H9 (cell line): ENCODE measurements around the gene AP2A2. TPM values are rescaled to one million over a fixed set of nuclear protein-coding genes. Genes with fewer than 3 reads are reported as not detected.

Experiments used
- DNase-seq: peaks from one replicate; pipeline ENCODE4 v3.0.0-alpha.2; 2017
- H2AFZ ChIP-seq: one replicate; pipeline ENCODE4 v1.6.1; 2013; ENCODE audit warnings: mild to moderate bottlenecking, low read length, control low read depth, moderate library complexity
- H2AK5ac ChIP-seq: 2 replicates; pipeline ENCODE4 v1.6.1; 2013; ENCODE audit warnings: low read length, control low read depth, mixed read lengths; ENCODE audit not compliant: insufficient read length
- H2BK120ac ChIP-seq: one replicate; pipeline ENCODE4 v1.6.1; 2013; ENCODE audit warnings: low read depth, mild to moderate bottlenecking, low read length, control low read depth, inconsistent platforms; ENCODE audit not compliant: poor library complexity, severe bottlenecking
- H2BK12ac ChIP-seq: 2 replicates; pipeline ENCODE4 v1.6.1; 2013; ENCODE audit warnings: low read length, control low read depth, mixed read lengths, low read depth; ENCODE audit not compliant: insufficient read length
- H2BK15ac ChIP-seq: 2 replicates; pipeline ENCODE4 v1.6.1; 2013; ENCODE audit warnings: low read depth, low read length, control low read depth
- H2BK20ac ChIP-seq: one replicate; pipeline ENCODE4 v1.6.1; 2013; ENCODE audit warnings: low read depth, mild to moderate bottlenecking, low read length, control low read depth, inconsistent platforms; ENCODE audit not compliant: poor library complexity, severe bottlenecking
- H2BK5ac ChIP-seq: 2 replicates; pipeline ENCODE4 v1.6.1; 2013; ENCODE audit warnings: low read length, control low read depth, mixed read lengths; ENCODE audit not compliant: insufficient read length
- H3K14ac ChIP-seq: 2 replicates; pipeline ENCODE4 v1.6.1; 2013; ENCODE audit warnings: low read length, control low read depth; ENCODE audit not compliant: insufficient read depth
- H3K18ac ChIP-seq: 2 replicates; pipeline ENCODE4 v1.6.1; 2013; ENCODE audit warnings: low read depth, mild to moderate bottlenecking, mixed read lengths, low read length, control low read depth; ENCODE audit not compliant: insufficient read length
- H3K23ac ChIP-seq: 2 replicates; pipeline ENCODE4 v1.6.1; 2013; ENCODE audit warnings: low read length, control low read depth, mixed read lengths, low read depth; ENCODE audit not compliant: insufficient read length
- H3K23me2 ChIP-seq: 2 replicates; pipeline ENCODE4 v1.6.1; 2013; ENCODE audit warnings: low read depth, mild to moderate bottlenecking, mixed read lengths, low read length, control low read depth; ENCODE audit not compliant: insufficient read length, poor library complexity, severe bottlenecking
- H3K27ac ChIP-seq: 2 replicates; pipeline ENCODE4 v1.5.1; 2013; ENCODE audit warnings: low read length, control low read depth, mixed read lengths, low read depth; ENCODE audit not compliant: insufficient read length
- H3K27me3 ChIP-seq: 2 replicates; pipeline ENCODE4 v1.6.1; 2013; ENCODE audit warnings: low read length, control low read depth, inconsistent platforms; ENCODE audit not compliant: insufficient read depth
- H3K4ac ChIP-seq: 2 replicates; pipeline ENCODE4 v1.6.1; 2013; ENCODE audit warnings: low read depth, mild to moderate bottlenecking, control low read depth, inconsistent platforms, low read length, moderate library complexity
- H3K4me1 ChIP-seq: 2 replicates; pipeline ENCODE4 v1.6.1; 2013; ENCODE audit warnings: low read length, control low read depth, inconsistent platforms; ENCODE audit not compliant: insufficient read depth
- H3K4me2 ChIP-seq: 2 replicates; pipeline ENCODE4 v1.6.1; 2013; ENCODE audit warnings: low read length, control low read depth, mixed read lengths; ENCODE audit not compliant: insufficient read length, insufficient read depth
- H3K56ac ChIP-seq: 2 replicates; pipeline ENCODE4 v1.6.1; 2013; ENCODE audit warnings: low read depth, mild to moderate bottlenecking, mixed read lengths, low read length, control low read depth; ENCODE audit not compliant: insufficient read length
- H3K79me1 ChIP-seq: 2 replicates; pipeline ENCODE4 v1.6.1; 2013; ENCODE audit warnings: low read depth, mild to moderate bottlenecking, moderate library complexity, low read length, control low read depth, inconsistent platforms; ENCODE audit not compliant: insufficient read depth, poor library complexity, severe bottlenecking
- H3K79me2 ChIP-seq: 2 replicates; pipeline ENCODE4 v1.6.1; 2013; ENCODE audit warnings: low read length, control low read depth, inconsistent platforms; ENCODE audit not compliant: insufficient read depth
- H3K9ac ChIP-seq: 2 replicates; pipeline ENCODE4 v1.6.1; 2013; ENCODE audit warnings: low read length, control low read depth, mixed read lengths; ENCODE audit not compliant: insufficient read length; ENCODE audit errors: extremely low read depth
- H3K9me3 ChIP-seq: one replicate; pipeline ENCODE4 v1.6.1; 2013; ENCODE audit warnings: low read depth, low read length, inconsistent platforms; ENCODE audit not compliant: control insufficient read depth
- H3T11ph ChIP-seq: one replicate; pipeline ENCODE4 v1.6.1; 2013; ENCODE audit warnings: mild to moderate bottlenecking, low read length, control low read depth, inconsistent platforms
- H4K20me1 ChIP-seq: one replicate; pipeline ENCODE4 v1.6.1; 2013; ENCODE audit not compliant: control insufficient read depth, insufficient read length, insufficient read depth
- H4K5ac ChIP-seq: 2 replicates; pipeline ENCODE4 v1.6.1; 2013; ENCODE audit warnings: low read depth, mild to moderate bottlenecking, mixed read lengths, low read length, control low read depth; ENCODE audit not compliant: insufficient read length
- H4K8ac ChIP-seq: replicated peaks from 2 replicates; pipeline ENCODE4 v1.6.1; 2013; ENCODE audit warnings: low read length, control low read depth, mixed read lengths, low read depth; ENCODE audit not compliant: insufficient read length
- H4K91ac ChIP-seq: 2 replicates; pipeline ENCODE4 v1.6.1; 2013; ENCODE audit warnings: low read depth, mild to moderate bottlenecking, moderate library complexity, mixed read lengths, low read length, control low read depth; ENCODE audit not compliant: insufficient read length
- H3K27ac Mint-ChIP-seq, 3 experiments: 2 replicates in 2 of 3; 3 replicates in 1 of 3; pipeline ENCODE4 v1.8.0; 2020 to 2021; ENCODE audit warnings: mixed read lengths in 3 of 3, mild to moderate bottlenecking in 1 of 3, moderate library complexity in 1 of 3
- H3K27me3 Mint-ChIP-seq: 2 replicates; pipeline ENCODE4 v1.8.0; 2021; ENCODE audit warnings: low read depth, mild to moderate bottlenecking, moderate library complexity, mixed read lengths
- H3K36me3 Mint-ChIP-seq, 3 experiments: 2 replicates in 2 of 3; 3 replicates in 1 of 3; pipeline ENCODE4 v1.8.0; 2020 to 2021; ENCODE audit warnings: low read depth in 3 of 3, mixed read lengths in 3 of 3; ENCODE audit not compliant: insufficient read depth in 1 of 3
- H3K4me1 Mint-ChIP-seq, 2 experiments: 2 replicates each; pipeline ENCODE4 v1.8.0; 2020; ENCODE audit warnings: mixed read lengths in 2 of 2
- H3K4me3 Mint-ChIP-seq, 2 experiments: 2 replicates in 1 of 2; 3 replicates in 1 of 2; pipeline ENCODE4 v1.8.0; 2020 to 2021; ENCODE audit warnings: mild to moderate bottlenecking in 2 of 2, mixed read lengths in 2 of 2, moderate library complexity in 1 of 2
- H3K9me3 Mint-ChIP-seq, 2 experiments: 2 replicates in 1 of 2; 3 replicates in 1 of 2; pipeline ENCODE4 v1.8.0; 2020; ENCODE audit warnings: mild to moderate bottlenecking in 2 of 2, mixed read lengths in 2 of 2, moderate library complexity in 1 of 2
- WGBS: extraction: QIAGEN DNeasy Blood & Tissue Kit; methylation state at CpG from one replicate; pipeline ENCODE4 v1.1.7; 2013; ENCODE audit warnings: missing lambda C conversion rate, low lambda C conversion rate, mixed read lengths; ENCODE audit not compliant: insufficient read length; ENCODE audit errors: extremely low coverage; 5-methylcytosine and 5-hydroxymethylcytosine counted together
- total RNA-seq: library from RNA; stranded (reverse); gene quantifications from 2 replicates; pipeline ENCODE4 v1.2.1, GENCODE V29; 2021
- TF ChIP-seq, protein P1 (sequence below): fragments of 200-600 bp; sonication (generic); conservative IDR thresholded peaks from 3 replicates; pipeline ENCODE4 v1.8.0; 2021; ENCODE audit warnings: antibody characterized with exemption, mild to moderate bottlenecking

AP2A2 gene
- total RNA-seq, 1 experiment from 2014 or later = 53.7 TPM

DNA sequence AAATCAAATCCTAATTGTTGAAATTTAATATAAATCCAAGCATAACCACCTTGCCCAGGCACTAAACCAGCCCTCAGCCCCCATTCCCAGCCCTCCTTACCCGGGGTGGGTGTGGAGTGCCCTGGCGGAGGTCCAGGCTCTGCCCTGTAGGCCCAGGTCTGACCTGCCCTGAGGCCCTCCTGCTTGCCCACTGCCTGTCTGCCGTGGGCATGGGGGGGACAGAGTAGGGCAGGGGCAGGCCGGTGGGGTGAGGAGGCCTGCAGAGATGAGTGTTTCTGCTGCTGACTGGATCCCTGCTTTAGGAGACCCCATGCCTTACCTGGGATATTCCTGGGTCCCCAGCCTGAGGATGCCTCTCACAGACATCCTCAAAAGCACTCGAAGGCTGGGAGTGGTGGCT, 11.5 kb upstream of the AP2A2 start:
- no peaks in the 10 kb centered on the region; the same call in 1 of the 2 replicates for H3K4me1 ChIP-seq
- Mint-ChIP-seq H3K27ac (no peak overlapping the region), H3K4me1 (peaks cover 12 to 16% of the 10 kb centered on the region in 2 experiments), H3K9me3 (no peaks in the 10 kb centered on the region), H3K36me3 (peaks cover 0 to under 1% (median 0%) of the 10 kb centered on the region in 3 experiments; a peak in 2 of 7 replicates), H3K27me3 (peaks cover 2% of the 10 kb centered on the region; the same call in 1 of the 2 replicates), H3K4me3 (no peak overlapping the region)
- no peak overlapping the region for H3T11ph ChIP-seq
- H3K23ac ChIP-seq = no peak overlapping the region
- no peaks in the 10 kb centered on the region for H3K27me3 ChIP-seq
- H3K4ac ChIP-seq = no peak overlapping the region
- peaks cover 3% of the 10 kb centered on the region; the same call in 1 of the 2 replicates for H3K79me2 ChIP-seq
- no CpG with 5 or more reads among the region's 5 CpGs for WGBS
- TF ChIP-seq, protein P1, sequence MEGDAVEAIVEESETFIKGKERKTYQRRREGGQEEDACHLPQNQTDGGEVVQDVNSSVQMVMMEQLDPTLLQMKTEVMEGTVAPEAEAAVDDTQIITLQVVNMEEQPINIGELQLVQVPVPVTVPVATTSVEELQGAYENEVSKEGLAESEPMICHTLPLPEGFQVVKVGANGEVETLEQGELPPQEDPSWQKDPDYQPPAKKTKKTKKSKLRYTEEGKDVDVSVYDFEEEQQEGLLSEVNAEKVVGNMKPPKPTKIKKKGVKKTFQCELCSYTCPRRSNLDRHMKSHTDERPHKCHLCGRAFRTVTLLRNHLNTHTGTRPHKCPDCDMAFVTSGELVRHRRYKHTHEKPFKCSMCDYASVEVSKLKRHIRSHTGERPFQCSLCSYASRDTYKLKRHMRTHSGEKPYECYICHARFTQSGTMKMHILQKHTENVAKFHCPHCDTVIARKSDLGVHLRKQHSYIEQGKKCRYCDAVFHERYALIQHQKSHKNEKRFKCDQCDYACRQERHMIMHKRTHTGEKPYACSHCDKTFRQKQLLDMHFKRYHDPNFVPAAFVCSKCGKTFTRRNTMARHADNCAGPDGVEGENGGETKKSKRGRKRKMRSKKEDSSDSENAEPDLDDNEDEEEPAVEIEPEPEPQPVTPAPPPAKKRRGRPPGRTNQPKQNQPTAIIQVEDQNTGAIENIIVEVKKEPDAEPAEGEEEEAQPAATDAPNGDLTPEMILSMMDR = no peak
- no peak overlapping the region for H2BK15ac ChIP-seq
- H3K9me3 ChIP-seq = no peaks in the 10 kb centered on the region
- H3K9ac ChIP-seq = no peak overlapping the region
- no peak overlapping the region for H4K8ac ChIP-seq
- H2BK5ac ChIP-seq = no peak overlapping the region
- H3K27ac ChIP-seq = no peak overlapping the region
- no peak for DNase-seq
- H3K79me1 ChIP-seq = peaks cover 4% of the 10 kb centered on the region
- peaks cover 3% of the 10 kb centered on the region for H4K20me1 ChIP-seq
- H3K4me2 ChIP-seq = no peak overlapping the region
- H4K91ac ChIP-seq = no peak overlapping the region
- H2AFZ ChIP-seq = no peak overlapping the region
- H4K5ac ChIP-seq = no peak overlapping the region
- H2AK5ac ChIP-seq = no peak overlapping the region
- H3K23me2 ChIP-seq = peaks cover 15% of the 10 kb centered on the region
- H2BK120ac ChIP-seq = no peak overlapping the region
- no peak overlapping the region for H3K14ac ChIP-seq
- H2BK20ac ChIP-seq = no peak overlapping the region
- H3K56ac ChIP-seq = no peak overlapping the region
- no peak overlapping the region for H2BK12ac ChIP-seq
- no peak overlapping the region for H3K18ac ChIP-seq
